CD8-positive, alpha-beta memory T cell (primary cell): ENCODE results near the gene ITGAE. TPM values are rescaled to one million over a fixed set of nuclear protein-coding genes. Genes with fewer than 3 reads are reported as not detected.

ENCODE experiments used
- CTCF ChIA-PET: fragments of 350-600 bp; sonication (Branson Sonifier 250); formaldehyde crosslinking; loops from one replicate; lab custom pipeline; 2021; ENCODE audit warnings: antibody characterized with exemption; lab: Charles Lee
- POLR2A ChIA-PET: fragments of 350-600 bp; sonication (Branson Sonifier 250); formaldehyde crosslinking; loops from one replicate; lab custom pipeline; 2021; ENCODE audit warnings: antibody characterized with exemption; lab: Charles Lee
- DNase-seq, 5 donors: peaks; one replicate each; pipeline versions ENCODE4 v3.0.0 to v3.0.0-alpha.2; 2020 to 2022; ENCODE audit warnings: mixed read lengths in 1 of 5
- H3K27ac ChIP-seq: one replicate; pipeline ENCODE4 v1.7.0; 2013; ENCODE audit warnings: low read depth, mild to moderate bottlenecking, low read length, moderate library complexity
- H3K27me3 ChIP-seq: 2 replicates; pipeline ENCODE4 v1.7.0; 2013; ENCODE audit warnings: low read length, mild to moderate bottlenecking; ENCODE audit not compliant: insufficient read depth, poor library complexity, severe bottlenecking
- H3K36me3 ChIP-seq: 2 replicates; pipeline ENCODE4 v1.7.0; 2013; ENCODE audit warnings: mild to moderate bottlenecking, low read length, moderate library complexity; ENCODE audit not compliant: insufficient read depth
- H3K4me1 ChIP-seq: 2 replicates; pipeline ENCODE4 v1.7.0; 2013; ENCODE audit warnings: mild to moderate bottlenecking, low read length, moderate library complexity; ENCODE audit not compliant: insufficient read depth
- H3K4me3 ChIP-seq: 2 replicates; pipeline ENCODE4 v1.7.0; 2013; ENCODE audit warnings: mild to moderate bottlenecking, low read length
- H3K9me3 ChIP-seq: 2 replicates; pipeline ENCODE4 v1.7.0; 2013; ENCODE audit warnings: mild to moderate bottlenecking, low read length
- H3K27ac Mint-ChIP-seq, 8 donors: one replicate each; pipeline ENCODE4 v1.8.0; 2020 to 2021; ENCODE audit warnings: mixed read lengths in 8 of 8, mild to moderate bottlenecking in 6 of 8, inconsistent platforms in 3 of 8, moderate library complexity in 3 of 8
- H3K27me3 Mint-ChIP-seq, 2 donors: one replicate each; pipeline ENCODE4 v1.8.0; 2020 to 2021; ENCODE audit warnings: mixed read lengths in 2 of 2, mild to moderate bottlenecking in 1 of 2, moderate library complexity in 1 of 2
- H3K36me3 Mint-ChIP-seq, 3 donors: one replicate each; pipeline ENCODE4 v1.8.0; 2020 to 2021; ENCODE audit warnings: mixed read lengths in 3 of 3, inconsistent platforms in 1 of 3, mild to moderate bottlenecking in 1 of 3
- H3K4me1 Mint-ChIP-seq, 3 donors: one replicate each; pipeline ENCODE4 v1.8.0; 2020 to 2021; ENCODE audit warnings: mixed read lengths in 3 of 3, inconsistent platforms in 1 of 3, mild to moderate bottlenecking in 1 of 3
- H3K4me3 Mint-ChIP-seq, 7 donors: one replicate each; pipeline ENCODE4 v1.8.0; 2020 to 2021; ENCODE audit warnings: mixed read lengths in 7 of 7, mild to moderate bottlenecking in 6 of 7, moderate library complexity in 4 of 7, inconsistent platforms in 2 of 7
- H3K9me3 Mint-ChIP-seq, 5 donors: one replicate each; pipeline ENCODE4 v1.8.0; 2020 to 2022; ENCODE audit warnings: mixed read lengths in 5 of 5, mild to moderate bottlenecking in 3 of 5, moderate library complexity in 2 of 5, inconsistent platforms in 1 of 5
- polyA plus RNA-seq: library from polyadenylated mRNA; unstranded; fragments of 300-500 nt; fragmentation: Illumina TruSeq; gene quantifications from one replicate; pipeline ENCODE4 v1.2.3, GENCODE V29; 2021
- total RNA-seq, 2 experiments: library from RNA; stranded (reverse); gene quantifications; one replicate each; pipeline ENCODE4 v1.2.3, GENCODE V29; 2021

Gene ITGAE
- total and polyA plus RNA-seq, 3 experiments from 2014 or later: 46.6 to 66.6 (median 47.3) TPM

DNA sequence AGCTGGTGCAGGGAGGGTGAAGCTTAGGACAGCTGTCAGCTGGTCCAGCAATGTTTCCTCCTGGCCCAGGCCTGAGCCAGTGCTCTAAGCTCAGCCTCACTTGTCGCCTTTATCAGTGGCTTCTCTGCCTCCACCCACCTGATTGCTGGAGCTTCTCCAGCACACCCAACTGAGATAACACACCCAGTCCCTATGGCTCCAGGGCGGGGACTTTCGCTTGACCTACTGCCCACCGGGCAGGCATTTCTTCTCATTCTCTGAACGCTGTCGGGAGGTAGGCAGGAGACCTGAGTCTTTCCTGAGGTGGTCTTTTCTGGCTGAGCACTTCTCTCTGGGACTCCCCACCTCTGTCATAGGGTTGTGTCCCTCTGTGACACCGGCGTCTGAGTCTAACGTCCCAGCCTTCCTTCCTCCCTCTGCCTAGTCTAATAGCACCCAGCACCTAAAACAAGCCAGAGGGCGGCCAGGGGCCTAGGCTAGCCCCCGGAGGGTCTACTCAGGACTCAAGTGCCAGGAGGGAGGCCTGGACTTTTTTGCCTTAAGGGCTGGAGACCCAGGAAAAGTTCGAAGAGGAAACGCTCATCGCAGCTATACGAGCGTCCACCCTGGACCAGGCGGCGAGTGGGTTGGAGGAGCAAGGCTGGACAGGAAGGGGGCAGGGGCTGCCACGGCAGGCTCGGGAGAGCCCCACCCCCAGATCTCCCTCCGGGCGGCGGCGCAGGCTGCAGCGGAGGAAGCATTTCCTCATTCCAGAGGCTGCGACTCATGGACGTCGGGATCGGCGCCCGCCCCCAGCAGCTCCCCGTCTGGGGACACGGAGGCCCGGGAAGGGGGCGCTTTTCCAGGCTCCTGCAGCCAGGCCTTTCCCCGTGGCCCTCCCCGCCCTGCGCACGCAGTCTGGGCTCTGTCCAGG lies 133.4 kb downstream of the ITGAE start:
- Histone ChIP-seq H3K36me3 (no peaks in the 10 kb centered on the region), H3K4me3 (peak overlapping the region; percentile 85), H3K9me3 (no peaks in the 10 kb centered on the region), H3K27ac (peak overlapping the region; percentile 49), H3K27me3 (no peaks in the 10 kb centered on the region), H3K4me1 (peaks cover 20% of the 10 kb centered on the region)
- CTCF ChIA-PET: interaction anchor here (1.4 kb wide), 1 partner anchor 31 kb away, joined by 4 read pairs; the partner anchor contains the start of genes CTNS and SHPK
- Mint-ChIP-seq H3K36me3 (peaks cover 0 to 24% (median 0%) of the 10 kb centered on the region in 3 donors), H3K4me1 (peaks cover 21 to 32% (median 25%) of the 10 kb centered on the region in 3 donors), H3K9me3 (no peaks in the 10 kb centered on the region), H3K4me3 (peak overlapping the region; percentile 76 to 98 (median 91)), H3K27me3 (no peaks in the 10 kb centered on the region), H3K27ac (peak overlapping the region in 5 of 8 donors; percentile 7 to 74 (median 45))
- POLR2A ChIA-PET: interaction anchor here (0.6 to 1.3 kb wide), 2 partner anchors 32 to 1841 kb away, joined by 3 to 5 read pairs; partner anchors contain the start of genes CTNS and SHPK
- DNase-seq: no peak

DNA sequence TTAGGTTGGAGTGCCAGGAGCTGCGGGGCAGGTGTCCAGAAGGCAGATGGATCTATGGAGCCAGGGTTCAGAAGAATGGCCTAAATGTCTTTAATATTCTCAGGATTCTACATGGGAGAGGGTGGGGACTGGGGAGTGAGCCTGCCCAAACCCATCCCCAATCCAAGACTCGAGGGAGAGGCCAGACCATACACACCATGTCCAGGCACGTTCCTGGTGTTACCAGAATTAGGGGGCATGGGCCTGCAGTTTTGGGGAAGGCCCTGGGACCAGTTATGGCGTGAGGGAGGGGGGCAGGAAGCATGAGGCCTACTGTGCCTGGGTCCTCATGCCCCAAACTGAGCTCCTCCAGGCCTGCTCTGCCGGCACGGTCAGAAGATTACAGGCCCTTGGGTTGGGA lies 134.5 kb downstream of the ITGAE start:
- CTCF ChIA-PET: interaction anchor here (1.4 kb wide), 1 partner anchor 30 kb away, joined by 4 read pairs; the partner anchor contains the start of genes CTNS and SHPK
- no peaks in the 10 kb centered on the region for H3K9me3 Mint-ChIP-seq
- no peaks in the 10 kb centered on the region for H3K36me3 ChIP-seq
- H3K36me3 Mint-ChIP-seq: peaks cover 0 to 17% (median 0%) of the 10 kb centered on the region in 3 donors
- H3K9me3 ChIP-seq: no peaks in the 10 kb centered on the region
- POLR2A ChIA-PET: no interaction called here
- H3K4me3 ChIP-seq: no peak overlapping the region
- H3K27me3 ChIP-seq: no peaks in the 10 kb centered on the region
- H3K27me3 Mint-ChIP-seq: no peaks in the 10 kb centered on the region
- H3K27ac ChIP-seq: no peak overlapping the region
- peak overlapping the region in 3 of 8 donors; percentile 57 to 93 (median 80) for H3K27ac Mint-ChIP-seq
- peak overlapping the region in 6 of 7 donors; percentile 24 to 80 (median 68) for H3K4me3 Mint-ChIP-seq
- DNase-seq: no peak
- peaks cover 20% of the 10 kb centered on the region for H3K4me1 ChIP-seq
- H3K4me1 Mint-ChIP-seq: peaks cover 19 to 29% (median 22%) of the 10 kb centered on the region in 3 donors

DNA sequence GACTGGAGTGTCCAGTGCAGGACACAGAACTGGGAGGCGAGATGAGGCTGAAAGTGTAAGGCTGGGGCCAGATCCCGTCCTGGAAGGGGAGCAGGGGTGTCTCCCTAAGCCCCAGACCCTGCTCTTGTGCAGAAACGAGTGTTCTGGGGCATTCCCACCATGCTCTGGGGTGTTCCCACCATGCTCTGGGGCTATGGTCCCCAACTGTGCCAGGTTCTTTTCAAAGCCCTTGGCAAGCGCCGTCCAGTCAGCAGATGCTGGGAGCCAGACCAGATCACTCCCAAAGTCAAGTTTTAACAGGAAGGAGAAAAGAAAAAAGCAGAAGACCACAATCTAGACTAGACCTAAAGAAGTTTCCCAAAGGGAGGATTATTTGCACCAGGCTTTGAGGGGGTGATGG lies 135.2 kb downstream of the ITGAE start:
- Histone ChIP-seq H3K27me3 (no peaks in the 10 kb centered on the region), H3K36me3 (no peaks in the 10 kb centered on the region), H3K4me3 (no peak overlapping the region), H3K9me3 (no peaks in the 10 kb centered on the region), H3K27ac (no peak overlapping the region), H3K4me1 (peaks cover 20% of the 10 kb centered on the region)
- Mint-ChIP-seq H3K27ac (peak overlapping the region in 2 of 8 donors; percentile 57 to 80), H3K27me3 (no peaks in the 10 kb centered on the region), H3K36me3 (peaks cover 0 to 17% (median 0%) of the 10 kb centered on the region in 3 donors), H3K9me3 (no peaks in the 10 kb centered on the region), H3K4me3 (peak overlapping the region; percentile 24 to 80 (median 65)), H3K4me1 (peaks cover 19 to 28% (median 21%) of the 10 kb centered on the region in 3 donors)
- CTCF ChIA-PET: interaction anchor here (0.7 kb wide), 1 partner anchor 109 kb away, joined by 3 read pairs; no protein-coding TSS in a partner anchor
- POLR2A ChIA-PET: interaction anchor here (0.6 kb wide), 1 partner anchor 218 kb away, joined by 5 read pairs; no protein-coding TSS in a partner anchor
- no peak for DNase-seq

Other genes starting within 250 kb of the ITGAE start
- gene TRPV3, start 243.4 kb downstream of the ITGAE start, total RNA-seq: under 1 TPM; 0.49 to 0.79 TPM
- 0.21 TPM for gene TRPV3, start 243.4 kb downstream of the ITGAE start, polyA plus RNA-seq
- 1 to 10 TPM; 2.4 to 2.8 TPM for gene TRPV1, start 191.8 kb downstream of the ITGAE start, total RNA-seq
- 0.83 TPM for gene TRPV1, start 191.8 kb downstream of the ITGAE start, polyA plus RNA-seq
- gene SHPK, start 164.9 kb downstream of the ITGAE start, total RNA-seq: 10 to 100 TPM; 17.0 to 17.1 TPM
- 6.9 TPM for gene SHPK, start 164.9 kb downstream of the ITGAE start, polyA plus RNA-seq
- 10 to 100 TPM; 33.3 to 35.5 TPM for gene CTNS, start 164.4 kb downstream of the ITGAE start, total RNA-seq
- 7.7 TPM for gene CTNS, start 164.4 kb downstream of the ITGAE start, polyA plus RNA-seq
- 10 to 100 TPM; 23.4 to 26.0 TPM for gene TAX1BP3, start 132.6 kb downstream of the ITGAE start, total RNA-seq
- 38.9 TPM for gene TAX1BP3, start 132.6 kb downstream of the ITGAE start, polyA plus RNA-seq
- gene EMC6, start 132.4 kb downstream of the ITGAE start, total RNA-seq: 100 to 1,000 TPM in 1 of 2 experiments, 10 to 100 TPM in 1; 95.1 to 103 TPM
- 119 TPM for gene EMC6, start 132.4 kb downstream of the ITGAE start, polyA plus RNA-seq
- 10 to 100 TPM in 1 of 2 experiments, 1 to 10 TPM in 1; 9.8 to 12.0 TPM for gene P2RX5, start 105.0 kb downstream of the ITGAE start, total RNA-seq
- gene P2RX5, start 105.0 kb downstream of the ITGAE start, polyA plus RNA-seq: 37.4 TPM
- 10 to 100 TPM; 16.0 to 16.6 TPM for gene HASPIN, start 77.3 kb downstream of the ITGAE start, total RNA-seq
- gene HASPIN, start 77.3 kb downstream of the ITGAE start, polyA plus RNA-seq: 0.09 TPM
- 10 to 100 TPM; 39.9 to 42.0 TPM for gene NCBP3, start 45.1 kb upstream of the ITGAE start, total RNA-seq
- gene NCBP3, start 45.1 kb upstream of the ITGAE start, polyA plus RNA-seq: 18.0 TPM
- gene CAMKK1, start 91.9 kb upstream of the ITGAE start, total RNA-seq: 1 to 10 TPM; 2.3 to 2.7 TPM
- 1.1 TPM for gene CAMKK1, start 91.9 kb upstream of the ITGAE start, polyA plus RNA-seq
- gene P2RX1, start 115.3 kb upstream of the ITGAE start, total RNA-seq: under 1 TPM; 0.13 to 0.22 TPM
- gene P2RX1, start 115.3 kb upstream of the ITGAE start, polyA plus RNA-seq: not detected
- gene ATP2A3, start 163.2 kb upstream of the ITGAE start, total RNA-seq: 100 to 1,000 TPM; 108 to 111 TPM
- 105 TPM for gene ATP2A3, start 163.2 kb upstream of the ITGAE start, polyA plus RNA-seq